Upper lobe of right lung (tissue), 1 donor: Measurements from ENCODE around the gene TEKT5. TPM values are rescaled to one million over a fixed set of nuclear protein-coding genes. Genes with fewer than 3 reads are reported as not detected.

Source experiments
- ATAC-seq: fragments of 200-7000 bp; cut with Tn5 transposase; one replicate; pipeline ENCODE4 v1.9.1; 2020; ENCODE audit warnings: mild to moderate bottlenecking, moderate library complexity
- DNase-seq: peaks from one replicate; pipeline ENCODE4 v3.0.0-alpha.2; 2020
- H3K27ac ChIP-seq: fragments of 200-600 bp; one replicate; pipeline ENCODE4 v1.8.0; 2022
- H3K27me3 ChIP-seq: fragments of 200-600 bp; one replicate; pipeline ENCODE4 v1.8.0; 2022; ENCODE audit warnings: mild to moderate bottlenecking
- H3K36me3 ChIP-seq: fragments of 200-600 bp; one replicate; pipeline ENCODE4 v1.8.0; 2022
- H3K4me1 ChIP-seq: fragments of 200-600 bp; one replicate; pipeline ENCODE4 v1.8.0; 2022
- H3K4me3 ChIP-seq: fragments of 200-600 bp; one replicate; pipeline ENCODE4 v1.8.0; 2022; ENCODE audit warnings: mild to moderate bottlenecking
- H3K9me3 ChIP-seq: fragments of 200-600 bp; one replicate; pipeline ENCODE4 v1.8.0; 2022
- CTCF ChIP-seq: fragments of 200-600 bp; IDR thresholded peaks from one replicate; pipeline ENCODE4 v1.8.0; 2022; ENCODE audit warnings: antibody characterized with exemption
- intact Hi-C: fragments of 100-400 bp; cut with DNase I; formaldehyde crosslinking; loops from one replicate; pipeline ENCODE4 v1.11.0; 2022
- total RNA-seq: library from RNA; stranded (reverse); fragmentation: NEBNext Ultra II Directional; extraction: Animal tissue kit (Norgen Biotek cat#: 25700); gene quantifications from one replicate; pipeline ENCODE4 v1.2.1, GENCODE V29; 2021
- donor health status: DM: no; HTN: yes; CAD: no; lungs with severe emphysema.

TEKT5 gene
- total RNA-seq, 1 donor from 2014 or later, result not detected

- intact Hi-C loops, result no loop called here
- no peak overlapping the region for H3K27ac ChIP-seq
- ATAC-seq (no peak), DNase-seq (no peak)
- no peaks in the 10 kb centered on the region for H3K36me3 ChIP-seq
- H3K4me3 ChIP-seq, result no peak overlapping the region
- H3K27me3 ChIP-seq, result no peaks in the 10 kb centered on the region
- no peak for TF ChIP-seq CTCF
- no peaks in the 10 kb centered on the region for H3K4me1 ChIP-seq
- H3K9me3 ChIP-seq, result no peaks in the 10 kb centered on the region
Measured at GRCh38 chr16:10676284-10676683, 18.4 kb downstream of the TEKT5 start.

GRCh38 chr16:10675861-10676260 is 18.9 kb downstream of the TEKT5 start:
- Histone ChIP-seq H3K4me3 (no peak overlapping the region), H3K4me1 (no peaks in the 10 kb centered on the region), H3K9me3 (no peaks in the 10 kb centered on the region), H3K36me3 (no peaks in the 10 kb centered on the region), H3K27me3 (no peaks in the 10 kb centered on the region), H3K27ac (no peak overlapping the region)
- intact Hi-C loops, result no loop called here
- no peak for TF ChIP-seq CTCF
- DNase-seq, result peak; percentile 38
- ATAC-seq, result no peak

GRCh38 chr16:10675216-10675615 is 19.5 kb downstream of the TEKT5 start:
- no peak for ATAC-seq
- H3K27ac ChIP-seq, result no peak overlapping the region
- no peaks in the 10 kb centered on the region for H3K4me1 ChIP-seq

DNA sequence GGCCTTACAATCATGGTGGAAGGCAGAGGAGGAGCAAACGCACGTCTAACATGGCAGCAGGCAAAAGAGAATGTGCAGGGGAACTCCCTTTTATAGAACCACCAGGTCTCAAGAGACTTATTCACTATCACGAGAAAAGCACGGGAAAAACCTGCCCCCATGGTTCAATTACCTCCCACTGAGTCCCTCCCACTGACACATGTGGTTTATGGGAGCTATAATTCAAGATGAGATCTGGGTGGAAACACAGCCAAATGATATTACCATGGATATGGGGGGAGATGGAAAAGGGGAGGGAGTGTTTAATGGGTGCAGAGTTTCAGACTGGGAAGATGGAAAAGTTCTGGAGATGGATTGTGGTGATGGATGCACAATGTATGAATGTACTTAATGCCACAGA is 23.0 kb downstream of the TEKT5 start:
- Histone ChIP-seq H3K27me3 (no peaks in the 10 kb centered on the region), H3K4me3 (no peak overlapping the region), H3K36me3 (no peaks in the 10 kb centered on the region), H3K4me1 (no peaks in the 10 kb centered on the region), H3K9me3 (no peaks in the 10 kb centered on the region), H3K27ac (no peak overlapping the region)
- intact Hi-C loops, result no loop called here
- ATAC-seq (no peak), DNase-seq (no peak)
- TF ChIP-seq CTCF, result no peak

More at GRCh38 chr16:10675216-10675615, 19.5 kb downstream of the TEKT5 start:
- no peak overlapping the region for H3K4me3 ChIP-seq
- intact Hi-C loops, result no loop called here
- H3K27me3 ChIP-seq, result no peaks in the 10 kb centered on the region
- no peaks in the 10 kb centered on the region for H3K36me3 ChIP-seq
- DNase-seq, result peak; percentile 33
- no peak for TF ChIP-seq CTCF
- no peaks in the 10 kb centered on the region for H3K9me3 ChIP-seq

GRCh38 chr16:10669791-10670190 is 24.9 kb downstream of the TEKT5 start:
- no peak for ATAC-seq

More at GRCh38 chr16:10669791-10670190, 24.9 kb downstream of the TEKT5 start:
- intact Hi-C loops, result no loop called here
- H3K36me3 ChIP-seq, result no peaks in the 10 kb centered on the region
- H3K4me1 ChIP-seq, result no peaks in the 10 kb centered on the region
- no peak for DNase-seq
- TF ChIP-seq CTCF, result no peak
- H3K27ac ChIP-seq, result no peak overlapping the region
- H3K27me3 ChIP-seq, result no peaks in the 10 kb centered on the region
- no peak overlapping the region for H3K4me3 ChIP-seq
- no peaks in the 10 kb centered on the region for H3K9me3 ChIP-seq
